GM18868 (cell line): ENCODE data around the gene CCDC144A.
"Not testable (repeated sequence)": the region's sequence is repeated elsewhere in the genome, so short reads cannot be mapped to it uniquely, and the experiment has no call there.

Experiments used
- ATAC-seq: cut with Tn5 transposase; IDR thresholded peaks from one replicate; pipeline ENCODE4 v1.9.1; 2021; ENCODE audit warnings: mild to moderate bottlenecking, moderate library complexity; ENCODE audit not compliant: unreplicated experiment

CCDC144A gene

DNA sequence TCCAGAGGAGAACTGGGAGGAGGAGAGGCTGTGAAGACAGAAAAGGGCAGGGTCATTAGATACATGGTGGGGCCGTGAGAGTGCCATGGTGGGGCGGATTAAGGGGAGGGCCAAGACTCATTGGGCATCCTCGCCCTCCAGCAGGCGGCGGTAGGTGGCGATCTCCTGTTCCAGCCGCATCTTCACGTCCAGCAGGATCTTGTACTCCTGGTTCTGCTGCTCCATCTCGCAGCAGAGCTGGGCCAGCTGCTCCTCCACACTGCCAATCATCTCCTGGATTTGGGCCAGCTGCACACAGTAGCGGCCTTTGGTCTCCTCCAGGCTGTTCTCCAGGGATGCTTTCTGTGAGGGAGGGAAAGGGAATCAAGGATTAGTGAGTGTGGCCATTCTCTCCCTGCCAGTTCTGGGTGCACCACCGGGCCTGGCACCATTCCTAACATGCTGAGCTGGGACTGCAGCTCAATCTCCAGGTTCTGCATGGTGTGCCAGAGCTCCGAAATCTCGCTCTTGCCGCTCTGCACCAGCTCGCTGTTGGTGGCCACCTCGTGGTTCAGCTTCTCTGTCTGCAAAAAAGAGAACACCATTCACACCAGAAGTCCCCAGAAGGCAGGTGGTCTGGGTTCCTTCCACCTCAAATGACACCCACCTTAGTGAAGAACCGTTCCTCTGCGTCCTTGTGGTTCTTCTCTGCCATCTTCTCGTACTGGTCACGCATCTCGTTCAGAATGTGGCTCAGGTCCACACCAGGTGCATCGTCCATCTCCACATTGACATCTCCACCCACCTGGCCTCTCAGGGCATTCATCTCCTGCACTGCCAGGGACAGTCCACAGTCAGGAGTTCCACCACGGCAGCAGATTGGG lies 129.0 kb downstream of the CCDC144A start:
- ATAC-seq: no peak

DNA sequence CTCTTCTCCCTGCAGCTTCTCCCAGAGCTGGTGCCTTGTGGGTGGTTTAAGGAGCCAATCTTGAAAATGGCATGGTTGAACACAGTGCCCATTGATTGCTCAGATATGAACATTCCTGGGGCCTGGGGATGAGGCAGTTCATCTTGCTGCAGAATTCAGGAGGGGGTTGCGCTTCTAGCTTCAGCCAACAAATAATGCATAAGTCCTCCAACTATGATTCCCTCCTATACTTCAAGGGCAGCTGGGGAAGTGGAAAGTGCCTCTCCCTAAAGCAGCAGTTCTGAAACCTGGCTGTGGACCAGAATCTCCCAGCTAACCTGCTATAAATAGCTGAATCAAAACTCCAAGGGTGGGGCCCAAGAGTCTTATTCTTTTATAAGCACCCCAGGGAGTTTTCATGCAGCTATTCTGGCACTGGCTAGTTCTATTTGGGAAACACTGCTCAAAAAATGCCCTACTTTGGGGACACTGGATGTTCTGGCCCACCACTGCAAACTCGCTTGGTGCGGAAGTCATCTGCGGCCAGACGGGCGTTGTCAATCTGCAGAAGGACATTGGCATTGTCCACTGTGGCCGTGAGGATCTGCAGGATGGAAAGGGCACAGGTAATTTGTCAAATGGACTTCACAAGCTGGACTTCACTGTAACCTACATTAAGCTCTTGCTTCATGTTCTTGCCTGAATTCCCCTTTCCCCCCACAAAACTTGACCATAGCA lies 130.3 kb downstream of the CCDC144A start:
- no peak for ATAC-seq

GRCh38 chr17:16820979-16821543 lies 131.0 kb downstream of the CCDC144A start:
- no peak for ATAC-seq

DNA sequence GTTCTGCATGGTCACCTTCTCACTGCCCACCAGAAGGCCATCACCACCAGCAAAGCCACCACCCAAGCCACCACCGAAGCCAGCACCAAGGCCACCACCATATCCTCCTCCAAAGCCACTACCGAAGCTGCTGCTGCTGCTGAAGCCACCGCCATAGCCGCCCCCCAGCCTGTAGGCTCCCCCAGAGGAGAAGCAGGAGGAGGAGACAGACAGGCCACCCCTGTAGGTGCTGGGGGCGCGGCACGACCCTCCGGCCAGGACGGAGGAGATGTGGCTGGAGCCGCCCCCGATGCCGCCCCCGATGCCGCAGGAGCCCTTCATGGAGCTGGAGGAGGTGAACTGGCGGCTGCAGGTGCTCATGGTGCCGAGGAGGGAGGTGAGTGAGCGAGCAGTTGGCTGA lies 132.1 kb downstream of the CCDC144A start:
- ATAC-seq: not testable (repeated sequence)

GRCh38 chr17:16823768-16824406 lies 133.8 kb downstream of the CCDC144A start:
- ATAC-seq: not testable (repeated sequence)
